GM19023 (cell line): Measurements from ENCODE around the gene CPLX1.
"Not testable (repeated sequence)": the region's sequence is repeated elsewhere in the genome, so short reads cannot be mapped to it uniquely, and the experiment has no call there.

ENCODE experiments used
- ATAC-seq: cut with Tn5 transposase; IDR thresholded peaks from one replicate; pipeline ENCODE4 v1.9.1; 2021; ENCODE audit warnings: mild to moderate bottlenecking, moderate library complexity; ENCODE audit not compliant: unreplicated experiment

Gene CPLX1

DNA sequence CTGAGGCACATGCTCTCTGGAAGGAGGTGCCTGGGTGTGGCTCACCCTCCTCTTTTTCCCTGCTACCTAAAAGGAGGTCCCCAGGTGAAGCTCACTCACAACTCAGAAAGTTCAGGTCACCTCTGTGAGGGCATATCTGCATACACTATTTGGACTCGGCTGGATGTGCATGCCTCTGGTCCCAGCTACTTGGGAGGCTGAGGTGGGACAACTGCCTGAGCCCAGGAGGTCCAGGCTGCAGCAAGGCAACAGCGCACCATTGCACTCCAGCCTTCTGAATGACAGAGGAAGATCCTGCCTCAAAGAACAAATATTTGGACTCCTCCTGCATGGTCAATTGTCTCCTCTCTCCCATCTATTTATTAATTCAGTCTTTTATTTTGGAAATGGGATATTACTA lies 46.4 kb downstream of the CPLX1 start:
- ATAC-seq = no peak

DNA sequence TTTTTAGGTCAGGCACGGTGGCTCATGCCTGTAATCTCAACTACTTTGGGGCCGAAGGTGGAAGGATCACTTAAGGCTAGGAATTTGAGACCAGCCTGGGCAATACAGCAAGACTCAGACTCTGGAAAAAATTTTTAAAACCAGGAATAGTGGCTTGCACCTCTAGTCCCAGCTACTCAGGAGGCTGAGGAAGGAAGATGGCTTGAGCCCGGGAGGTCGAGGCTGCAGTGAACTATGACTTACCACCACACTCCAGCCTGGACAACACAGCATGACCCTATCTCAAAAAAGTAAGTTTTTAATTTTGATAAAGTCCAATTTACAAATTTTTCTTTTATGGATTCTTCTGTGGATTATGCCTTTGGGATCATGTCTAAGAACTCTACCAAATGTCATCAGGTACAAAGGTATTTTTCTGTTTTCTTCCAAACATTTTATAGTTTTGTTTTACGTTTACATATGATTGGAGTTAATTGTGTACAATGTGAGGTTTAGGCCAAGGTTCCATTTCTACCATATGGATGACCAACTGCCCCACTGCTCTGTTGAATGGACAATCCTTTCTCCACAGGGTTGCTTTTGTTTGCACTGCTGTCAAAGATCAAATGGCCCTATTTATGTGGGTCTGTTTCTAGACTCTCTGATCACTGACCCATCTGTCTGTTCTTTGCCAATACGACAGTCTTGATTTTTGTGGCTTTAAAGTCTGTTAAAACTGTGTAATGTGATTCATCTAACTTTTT lies 48.2 kb downstream of the CPLX1 start:
- no peak for ATAC-seq

DNA sequence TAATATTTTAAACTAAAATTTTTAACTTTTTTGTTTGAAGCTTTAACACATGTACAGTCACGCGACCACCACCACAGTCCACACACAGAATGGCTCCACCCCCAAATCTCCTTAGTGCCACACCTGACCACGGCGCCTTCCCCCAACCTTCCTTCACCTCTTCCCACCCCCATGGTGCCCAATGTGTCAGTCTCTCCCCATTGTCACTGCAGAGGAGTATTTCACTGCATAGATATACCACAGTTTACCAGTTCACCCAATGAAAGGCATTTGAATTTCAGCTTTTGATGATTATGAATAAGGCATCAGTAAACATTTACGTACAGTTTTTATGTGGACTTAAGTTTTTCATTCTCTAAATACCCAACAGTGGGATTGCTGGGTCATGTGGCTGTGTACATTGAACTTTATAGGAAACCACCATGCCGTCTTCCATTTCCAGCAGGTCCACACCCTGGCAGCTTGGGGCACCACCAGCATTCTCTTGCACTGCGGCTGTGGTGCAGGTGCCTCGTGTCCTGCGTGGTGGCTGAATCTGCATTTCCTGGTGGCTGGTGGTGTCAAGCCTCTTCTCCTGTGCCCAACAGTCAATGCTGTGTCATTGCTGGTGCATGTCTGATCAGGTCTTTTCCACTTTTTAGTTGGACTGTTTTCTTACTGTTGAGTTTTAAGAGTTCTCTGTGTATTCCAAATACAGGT lies 49.0 kb downstream of the CPLX1 start:
- ATAC-seq = no peak

DNA sequence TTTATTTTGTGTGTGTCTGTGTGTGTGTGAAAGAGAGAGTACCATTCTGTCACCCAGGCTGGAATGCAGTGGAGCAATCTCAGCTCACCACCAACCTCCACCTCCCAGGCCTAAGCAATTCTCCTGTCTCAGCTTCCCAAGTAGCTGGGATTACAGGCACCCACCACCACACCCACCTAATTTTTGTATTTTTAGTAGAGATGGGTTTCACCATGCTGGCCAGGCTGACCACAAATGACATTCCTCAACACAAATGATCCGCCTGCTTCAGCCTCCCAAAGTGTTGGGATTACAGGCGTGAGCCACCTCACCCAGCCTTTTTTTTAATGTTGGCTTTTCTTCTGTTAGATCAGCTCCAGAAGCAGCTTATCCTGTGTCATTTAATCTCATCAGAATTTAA lies 50.4 kb downstream of the CPLX1 start:
- not testable (repeated sequence) for ATAC-seq

DNA sequence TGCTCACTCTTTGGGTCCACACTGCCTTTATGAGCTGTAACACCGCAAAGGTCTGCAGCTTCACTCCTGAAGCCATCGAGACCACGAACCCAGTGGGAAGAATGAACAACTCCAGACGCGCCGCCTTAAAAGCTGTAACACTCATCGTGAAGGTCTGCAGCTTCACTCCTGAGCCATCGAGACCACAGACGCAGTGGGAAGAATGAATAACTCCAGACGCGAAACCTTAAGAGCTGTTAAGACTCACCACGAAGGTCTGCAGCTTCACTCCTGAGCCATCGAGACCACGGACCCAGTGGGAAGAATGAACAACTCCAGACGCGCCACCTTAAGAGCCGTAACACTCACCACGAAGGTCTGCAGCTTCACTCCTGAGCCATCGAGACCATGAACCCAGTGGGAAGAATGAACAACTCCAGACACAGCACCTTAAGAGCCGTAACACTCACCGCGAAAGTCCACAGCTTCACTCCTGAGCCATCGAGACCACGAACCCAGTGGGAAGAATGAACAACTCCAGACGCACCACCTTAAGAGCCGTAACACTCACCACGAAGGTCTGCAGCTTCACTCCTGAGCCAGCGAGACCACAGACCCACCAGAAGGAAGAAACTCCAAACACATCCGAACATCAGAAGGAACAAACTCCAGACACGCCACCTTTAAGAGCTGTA lies 51.4 kb downstream of the CPLX1 start:
- ATAC-seq = not testable (repeated sequence)

DNA sequence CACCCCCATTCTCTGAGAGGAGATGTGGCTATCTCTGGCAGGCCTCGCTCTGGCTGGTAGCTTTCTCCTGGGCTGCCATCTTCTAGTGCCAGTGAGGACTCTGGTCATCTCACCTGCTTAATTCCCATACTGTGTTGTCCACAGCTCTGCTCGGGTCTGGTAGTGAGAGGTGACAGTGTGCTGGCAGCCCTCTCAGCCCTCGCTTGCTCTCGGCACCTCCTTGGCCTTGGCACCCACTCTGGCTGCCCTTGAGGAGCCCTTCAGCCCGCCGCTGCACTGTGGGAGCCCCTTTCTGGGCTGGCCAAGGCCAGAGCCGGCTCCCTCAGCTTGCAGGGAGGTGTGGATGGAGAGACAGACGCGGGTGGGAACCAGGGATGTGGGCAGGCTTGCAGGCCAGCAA lies 52.7 kb downstream of the CPLX1 start:
- no peak for ATAC-seq

DNA sequence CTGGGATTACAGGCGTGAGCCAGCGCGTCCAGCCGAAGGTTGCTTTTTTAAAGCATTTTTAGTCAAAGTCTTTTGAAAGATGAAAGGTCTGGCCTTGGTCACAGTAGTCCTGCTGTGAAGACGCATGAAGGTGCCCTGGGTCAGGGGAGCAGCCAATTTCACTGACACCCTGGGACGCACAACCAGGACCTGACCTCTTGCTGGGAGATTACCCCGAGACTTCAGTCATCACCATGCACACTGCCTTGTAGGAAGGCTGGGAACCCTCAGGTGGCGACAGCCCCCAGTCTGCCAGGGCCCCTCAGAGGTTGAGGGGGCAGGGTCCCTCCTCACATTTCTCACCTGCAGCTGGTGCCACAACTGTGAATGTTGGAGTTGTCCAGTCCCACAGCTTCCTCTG lies 53.2 kb downstream of the CPLX1 start:
- no peak for ATAC-seq

DNA sequence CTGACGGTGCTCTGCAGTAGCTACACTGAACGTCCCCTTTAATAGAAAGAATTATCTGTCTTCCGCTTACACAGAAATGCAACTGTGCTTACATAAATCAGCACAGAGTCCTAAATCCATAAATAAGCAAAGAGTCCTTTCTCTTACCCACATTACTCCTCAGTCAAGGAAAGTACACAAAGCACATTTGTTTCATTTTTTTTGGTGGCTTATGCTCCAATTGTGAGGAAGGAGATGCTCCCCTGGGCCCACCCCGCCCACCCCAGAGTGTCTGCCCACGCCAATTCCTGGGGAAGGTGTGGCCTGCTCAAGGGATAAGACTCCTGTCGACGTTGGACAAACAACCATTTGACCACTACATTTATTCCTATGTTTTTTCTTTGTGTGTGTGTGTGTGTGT lies 53.8 kb downstream of the CPLX1 start:
- ATAC-seq = no peak

DNA sequence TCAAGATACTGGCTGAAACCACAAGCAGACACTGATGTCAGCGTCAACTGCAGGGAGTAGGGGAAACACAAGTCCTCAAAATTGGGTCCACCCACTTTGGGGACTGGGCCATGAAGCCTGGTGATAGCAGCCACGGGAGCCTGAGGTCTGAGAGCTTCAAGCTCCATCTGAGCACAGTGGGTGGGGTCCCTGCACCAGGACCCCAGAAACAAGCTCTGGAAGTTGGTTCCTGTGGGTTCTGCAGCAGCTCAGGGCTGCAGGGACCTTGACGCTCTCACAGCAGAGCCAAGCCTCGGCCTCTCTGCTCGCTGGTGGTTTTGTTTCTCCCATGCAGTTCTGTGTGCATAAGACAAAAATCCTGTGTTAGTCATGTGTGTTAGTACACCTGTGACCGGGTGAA lies 54.5 kb downstream of the CPLX1 start:
- no peak for ATAC-seq

DNA sequence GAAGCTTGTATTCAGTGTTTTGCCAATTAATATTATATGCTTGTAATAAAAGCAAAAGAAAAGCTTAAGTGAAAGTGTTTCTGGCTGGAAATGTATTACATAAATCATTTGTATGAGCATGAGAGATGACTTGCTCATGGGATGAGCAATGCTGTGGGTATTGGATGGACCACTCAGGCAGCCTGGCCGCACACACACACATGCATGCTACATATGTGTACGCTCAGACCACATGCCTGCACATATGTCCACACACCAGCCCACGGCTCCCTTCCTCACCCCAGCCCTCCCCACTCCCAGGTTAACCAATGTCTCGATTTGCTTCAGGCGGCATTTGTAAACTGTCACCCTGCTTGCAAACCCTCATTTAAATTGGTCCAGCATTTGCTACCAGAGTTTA lies 55.9 kb downstream of the CPLX1 start:
- no peak for ATAC-seq

DNA sequence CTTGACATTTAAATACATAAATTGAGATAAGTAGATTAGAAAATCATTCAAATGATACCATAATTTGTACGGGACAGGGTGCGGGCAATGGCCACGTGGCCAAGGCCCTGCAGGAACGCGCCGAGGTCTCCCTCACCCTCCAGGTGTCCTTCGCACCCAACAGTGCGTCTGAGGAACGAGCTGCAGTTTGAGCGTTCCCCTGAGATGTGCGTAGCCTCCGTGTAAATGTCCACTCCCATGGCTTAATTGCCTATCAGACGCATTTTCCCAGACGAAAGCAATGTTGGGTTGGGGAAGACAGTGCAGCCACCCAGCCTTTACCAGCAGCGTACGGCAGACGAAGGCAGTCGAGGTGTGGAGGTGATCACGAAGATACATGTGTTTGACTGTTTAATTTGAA lies 56.4 kb downstream of the CPLX1 start:
- ATAC-seq = no peak

DNA sequence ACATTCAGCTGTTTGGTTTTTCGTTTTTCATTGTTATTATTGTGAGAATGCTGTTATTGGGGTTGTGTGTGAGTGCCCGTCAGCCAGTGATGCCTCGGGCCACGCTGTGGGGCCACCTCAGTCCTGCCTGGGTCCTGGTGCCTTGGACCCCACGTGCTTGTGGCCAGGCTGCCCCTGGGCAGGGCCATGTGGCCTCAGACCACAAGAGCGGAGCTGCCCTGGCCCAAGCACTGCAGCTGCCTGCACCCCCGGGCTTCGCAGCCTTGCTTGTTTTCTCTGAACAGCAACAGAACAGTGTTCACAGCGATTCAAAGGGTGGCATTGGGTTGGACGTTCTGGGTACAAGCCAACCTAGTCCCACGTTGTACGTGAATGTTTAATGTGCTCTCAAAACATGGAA lies 56.9 kb downstream of the CPLX1 start:
- no peak for ATAC-seq

DNA sequence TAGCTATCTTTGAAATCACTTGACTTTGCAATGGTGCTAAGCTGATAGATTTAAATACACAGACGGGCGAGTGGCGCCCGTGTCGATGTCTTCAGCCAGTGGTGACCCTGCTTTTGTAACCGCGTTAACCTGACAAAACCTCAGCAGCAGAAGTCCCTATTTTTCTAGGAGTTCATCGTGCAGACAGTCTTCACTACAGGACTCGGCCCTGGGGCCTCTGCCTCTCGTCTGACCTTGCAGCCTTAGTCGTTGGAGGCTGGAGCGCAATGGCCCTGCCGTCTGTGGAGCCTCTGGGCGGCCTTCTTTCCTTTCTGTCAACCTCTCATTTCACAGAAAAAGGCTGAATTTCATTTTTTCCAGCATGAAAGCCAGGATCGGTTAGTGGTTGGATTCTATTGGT lies 57.9 kb downstream of the CPLX1 start:
- ATAC-seq = no peak

DNA sequence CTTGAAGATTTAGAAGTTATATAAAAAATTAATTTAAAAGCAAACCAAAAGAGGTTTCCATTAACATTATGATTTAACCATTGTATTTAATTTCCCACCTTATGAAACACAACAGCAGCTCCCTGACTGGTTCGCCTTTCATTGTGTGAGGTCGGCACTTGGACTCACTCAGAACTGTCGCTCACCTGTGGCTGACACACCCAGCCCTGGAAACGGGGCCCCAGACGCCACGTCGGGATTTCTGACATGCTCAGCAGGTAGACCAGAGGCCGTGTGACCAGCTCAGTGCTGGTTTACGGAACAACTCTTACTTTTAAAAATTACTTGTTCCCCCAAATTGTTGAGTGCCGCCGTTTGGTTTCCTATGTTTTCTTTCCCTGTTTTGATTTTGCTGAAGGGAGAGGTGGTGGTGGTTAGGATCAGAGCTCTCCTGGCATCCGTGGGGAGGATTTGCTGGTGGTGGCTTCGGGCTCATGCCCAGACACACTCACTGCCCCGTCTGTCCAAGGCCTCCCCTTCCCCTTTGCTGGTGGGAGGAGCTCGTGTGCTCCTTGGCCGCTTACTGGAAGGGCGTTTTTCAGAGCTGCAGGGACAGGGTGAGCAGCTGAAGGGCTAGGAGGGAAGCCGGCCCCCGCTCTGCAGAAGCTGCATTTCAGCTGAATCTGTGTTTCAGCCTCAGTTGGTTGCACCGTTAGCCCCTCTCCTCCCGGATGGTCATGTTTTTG lies 59.2 kb downstream of the CPLX1 start:
- ATAC-seq = no peak

DNA sequence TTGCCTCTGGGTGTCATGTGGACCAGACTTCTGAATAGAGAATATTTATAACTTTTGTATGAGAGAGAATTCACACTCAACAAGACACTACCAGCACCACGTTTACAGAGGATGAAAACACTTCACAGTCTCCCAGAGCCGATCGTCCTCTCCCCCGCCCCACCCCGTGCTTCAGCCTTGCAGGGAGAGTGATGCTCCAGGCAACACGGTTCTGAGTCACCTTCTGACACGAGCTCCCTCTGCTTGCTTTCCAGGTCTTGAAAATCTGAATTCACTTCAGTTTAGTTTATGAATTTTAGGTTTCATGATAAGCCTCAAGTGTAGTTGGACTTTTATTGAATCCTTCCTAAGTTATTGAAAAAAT lies 59.8 kb downstream of the CPLX1 start:
- no peak for ATAC-seq

DNA sequence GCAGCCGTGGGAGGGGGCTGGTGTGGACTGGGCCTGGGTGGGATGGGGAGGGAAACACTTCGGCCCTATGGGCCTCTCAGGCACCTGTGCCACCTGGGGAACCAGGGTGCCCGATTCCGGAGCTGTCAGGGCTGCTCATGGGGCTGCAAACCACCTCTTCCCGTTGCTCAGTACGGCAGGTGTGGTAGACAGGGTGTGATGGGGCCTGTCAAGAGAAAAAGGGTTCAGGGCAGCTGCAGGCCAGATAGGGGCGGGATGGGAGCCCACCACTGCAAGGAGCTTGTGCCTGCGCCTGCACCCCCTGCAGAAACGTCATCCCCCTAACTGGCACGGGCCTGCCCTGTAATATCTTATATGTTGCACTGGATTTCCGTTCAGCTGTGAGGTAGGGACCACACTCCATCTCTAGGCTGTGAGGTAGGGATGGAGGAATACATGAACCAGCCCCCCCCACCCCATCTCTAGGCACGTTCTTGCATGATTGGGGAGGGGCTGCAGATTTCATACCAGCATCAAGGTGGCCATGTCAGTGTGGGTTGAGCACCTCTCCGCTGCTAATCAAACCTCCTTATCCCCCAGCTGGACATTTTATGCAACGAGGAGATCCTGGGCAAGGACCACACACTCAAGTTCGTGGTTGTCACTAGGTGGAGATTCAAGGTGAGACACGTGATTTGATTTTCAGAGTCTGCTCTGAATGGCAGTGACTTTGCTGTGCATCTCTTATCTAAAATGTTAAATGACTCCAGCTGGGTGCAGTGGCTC lies 61.3 kb downstream of the CPLX1 start:
- no peak for ATAC-seq

DNA sequence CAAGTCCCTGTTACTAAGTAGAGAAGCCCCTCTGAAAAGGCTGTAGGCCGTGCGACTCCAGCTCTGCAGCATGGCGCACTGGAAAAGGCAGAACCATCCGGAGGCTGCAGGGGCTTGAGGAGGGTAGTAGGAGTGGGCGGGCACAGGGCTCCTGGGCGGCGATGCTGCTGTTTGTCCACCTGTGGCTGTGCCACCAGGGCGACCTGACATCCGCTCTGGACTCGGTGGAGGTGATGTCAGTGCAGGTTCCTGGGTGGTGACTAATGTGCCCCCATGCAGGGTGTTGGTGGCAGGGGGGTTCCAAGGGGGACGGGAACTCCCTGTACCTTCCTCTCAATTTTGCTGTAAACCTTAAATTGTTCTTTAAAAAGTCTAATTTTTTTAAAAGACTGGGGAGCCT lies 62.0 kb downstream of the CPLX1 start:
- ATAC-seq = no peak

DNA sequence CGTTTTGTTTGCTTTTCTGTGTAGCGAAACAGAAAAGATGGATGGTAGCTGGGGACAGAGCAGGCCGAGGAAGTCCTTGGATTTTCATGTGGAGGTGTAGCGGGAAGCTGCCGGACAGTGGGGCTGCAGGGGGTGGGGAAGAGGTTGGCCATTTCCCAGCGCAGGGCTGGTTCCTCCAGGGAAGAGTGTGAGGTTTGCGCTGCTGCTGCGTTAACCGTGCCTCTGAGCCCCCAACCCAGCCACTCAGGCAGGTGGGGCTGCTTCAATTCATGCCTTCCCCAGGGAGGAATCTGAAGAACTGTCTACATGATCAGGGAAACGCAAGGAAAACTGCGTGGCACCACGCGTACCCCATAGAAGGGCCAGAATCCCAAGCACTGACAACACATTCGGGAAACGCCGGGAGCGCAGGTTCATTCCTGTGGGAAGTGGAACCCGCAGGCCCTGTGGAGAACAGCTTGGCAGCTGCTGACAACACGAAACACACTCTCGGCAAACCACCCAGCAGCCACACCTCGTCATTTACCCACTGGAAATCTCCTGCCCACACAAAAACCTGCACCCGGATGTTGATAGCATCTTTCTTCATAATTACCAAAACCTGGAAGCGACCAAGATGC lies 62.6 kb downstream of the CPLX1 start:
- no peak for ATAC-seq

DNA sequence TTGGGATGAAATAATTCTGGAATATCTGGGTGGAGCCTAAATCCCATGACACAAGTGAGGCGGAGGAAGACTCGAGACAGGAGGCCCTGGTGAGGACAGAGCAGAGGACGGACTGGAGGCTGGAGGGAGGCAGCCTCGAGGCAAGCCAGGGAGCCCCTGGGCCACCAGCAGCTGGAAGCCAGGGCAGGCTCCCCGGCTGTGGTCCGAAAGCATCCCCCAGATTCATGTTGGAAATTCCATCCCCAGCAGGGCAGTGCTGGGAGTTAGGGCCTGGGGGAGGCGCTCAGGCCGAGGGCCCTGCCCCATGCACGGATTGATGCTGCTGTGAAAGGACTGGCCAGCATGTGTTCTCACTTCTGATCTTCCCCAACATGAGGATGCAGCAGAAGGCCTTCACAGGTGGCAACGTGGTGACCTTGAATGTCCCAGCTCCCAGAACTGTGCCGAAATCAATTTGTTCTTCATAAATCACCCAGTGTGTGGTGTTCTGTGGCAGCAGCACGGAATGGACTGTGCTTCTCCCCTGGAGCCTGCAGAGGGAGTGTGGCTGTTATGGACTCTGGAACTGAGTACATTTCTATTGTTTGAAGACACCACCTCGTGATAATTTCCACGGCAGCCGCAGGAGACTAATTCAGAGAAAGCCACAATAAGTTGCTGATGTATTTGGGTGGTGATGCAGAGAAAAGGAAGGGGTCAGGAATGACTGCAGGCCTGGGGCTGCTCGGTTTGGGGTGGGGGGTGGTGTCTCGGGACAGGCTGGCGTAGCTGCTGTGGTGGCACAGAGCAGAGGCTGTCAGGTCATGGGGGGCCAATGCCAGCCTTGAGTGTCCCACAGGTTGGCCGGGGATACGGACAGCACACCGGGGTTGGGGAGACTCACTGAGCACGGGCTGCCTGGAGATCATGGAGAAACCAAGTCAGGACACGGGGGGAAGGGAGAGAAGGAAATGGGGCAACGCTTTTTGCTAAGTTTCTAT lies 63.4 kb downstream of the CPLX1 start:
- no peak for ATAC-seq
